Cortex of kidney (tissue), 1 donor: ENCODE results near the gene CXCL17.

ENCODE experiments used
- DNase-seq: peaks from one replicate; lab custom pipeline; 2025; lab: John Stamatoyannopoulos, UW

CXCL17 gene

DNA sequence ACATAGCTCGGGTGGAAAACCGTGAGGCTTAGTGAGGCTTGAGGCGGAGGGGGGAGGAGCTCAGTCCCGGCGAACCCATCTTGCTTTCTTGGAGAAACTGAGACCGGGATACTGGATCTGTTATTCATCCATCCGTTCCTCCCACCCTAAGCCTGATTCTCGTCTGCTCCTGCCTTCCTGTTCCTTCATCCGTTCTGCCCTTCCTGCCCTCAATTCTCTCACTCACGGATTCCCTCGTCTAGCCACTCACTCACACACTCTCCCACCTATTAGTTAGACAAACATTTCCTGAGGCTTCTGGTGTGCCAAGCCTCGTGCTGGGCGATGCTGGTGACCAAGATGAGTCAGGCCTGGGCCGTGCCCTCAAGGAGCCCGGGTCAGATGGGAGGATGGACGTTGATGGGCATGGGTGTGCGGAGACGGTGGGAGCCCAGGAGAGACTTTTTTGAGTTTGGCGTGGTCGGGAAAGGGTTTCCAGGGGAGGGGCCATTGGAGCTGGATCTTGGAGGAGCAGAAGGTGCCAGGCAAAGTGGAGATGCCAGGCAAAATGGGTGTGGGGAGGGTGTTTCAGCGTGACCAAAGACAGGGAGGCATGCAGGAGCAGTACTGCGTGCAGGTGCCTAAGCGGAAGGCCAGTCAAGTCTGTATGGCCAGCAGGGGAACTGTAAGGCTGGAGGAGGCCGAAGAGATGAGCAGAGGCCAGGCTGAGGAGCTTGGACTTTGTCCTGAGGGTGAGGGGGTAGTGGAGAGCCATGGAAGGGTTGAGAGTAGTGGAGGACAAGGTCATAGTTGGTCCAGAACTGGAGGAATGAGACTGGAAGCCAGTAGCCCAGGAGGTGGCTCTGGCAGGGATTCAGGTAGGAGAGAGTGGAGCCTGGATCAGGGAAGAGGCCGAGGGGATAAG lies 45.2 kb downstream of the CXCL17 start:
- DNase-seq = no peak

DNA sequence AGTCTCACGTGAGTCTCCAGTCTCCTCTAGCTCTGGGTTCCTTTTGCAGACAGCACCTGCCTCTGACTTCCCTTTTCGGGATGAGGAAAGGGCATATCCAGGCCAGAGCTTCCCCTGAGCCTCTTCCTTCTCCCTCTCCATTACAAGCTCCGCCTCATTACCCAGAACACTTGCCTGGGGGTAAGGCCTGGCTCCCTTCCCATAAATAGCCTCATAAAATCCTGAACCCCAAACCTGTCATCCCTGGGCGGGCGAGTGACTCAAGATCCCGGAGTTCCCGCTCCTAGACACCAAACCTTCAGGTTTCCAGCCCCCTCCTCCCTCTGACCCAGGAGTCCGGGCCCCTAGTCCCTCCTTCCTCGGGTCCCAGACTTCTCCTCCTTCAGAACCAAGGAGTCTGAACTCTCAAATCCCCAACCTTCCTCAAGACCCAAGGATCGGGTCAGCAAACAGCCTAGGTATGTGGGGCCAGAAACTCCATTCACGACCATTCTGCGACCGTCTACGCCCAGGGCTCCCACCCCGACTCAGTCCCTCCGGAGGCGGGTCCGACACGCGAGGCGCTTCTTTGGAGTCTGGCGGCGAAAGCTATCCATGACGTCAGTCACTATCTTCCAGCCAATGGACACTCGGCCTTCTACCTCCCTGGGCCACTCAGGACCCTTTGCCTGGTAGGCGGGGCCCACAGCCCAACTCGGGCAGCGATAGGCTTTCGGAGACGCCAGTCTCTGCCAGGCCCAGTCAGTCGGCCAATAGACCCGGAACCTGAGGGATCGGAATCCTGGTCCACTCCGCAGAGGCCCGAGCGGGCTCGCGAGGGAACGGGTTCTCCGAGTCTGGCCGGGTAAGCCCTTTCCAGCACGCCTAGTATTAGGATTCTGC lies 46.1 kb downstream of the CXCL17 start:
- peak; percentile 29 for DNase-seq

DNA sequence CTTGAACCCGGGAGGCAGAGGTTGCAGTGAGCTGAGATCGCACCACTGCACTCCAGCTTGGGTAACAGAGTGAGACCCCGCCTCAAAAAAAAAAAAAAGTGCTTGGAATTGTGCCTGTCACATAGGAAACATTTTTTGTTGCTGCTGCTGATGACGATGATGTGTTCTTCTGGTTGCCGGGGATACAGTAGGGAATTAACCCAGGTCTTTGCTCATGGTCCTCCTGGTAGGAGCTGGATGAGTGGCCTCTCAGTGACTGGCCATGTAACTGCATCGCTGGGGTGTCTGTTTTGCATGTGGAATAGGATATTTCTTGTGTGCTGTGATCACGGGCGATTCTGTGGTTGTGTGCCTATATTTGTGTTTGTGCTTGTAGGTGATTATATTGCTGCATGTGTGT lies 48.0 kb downstream of the CXCL17 start:
- DNase-seq = no peak

DNA sequence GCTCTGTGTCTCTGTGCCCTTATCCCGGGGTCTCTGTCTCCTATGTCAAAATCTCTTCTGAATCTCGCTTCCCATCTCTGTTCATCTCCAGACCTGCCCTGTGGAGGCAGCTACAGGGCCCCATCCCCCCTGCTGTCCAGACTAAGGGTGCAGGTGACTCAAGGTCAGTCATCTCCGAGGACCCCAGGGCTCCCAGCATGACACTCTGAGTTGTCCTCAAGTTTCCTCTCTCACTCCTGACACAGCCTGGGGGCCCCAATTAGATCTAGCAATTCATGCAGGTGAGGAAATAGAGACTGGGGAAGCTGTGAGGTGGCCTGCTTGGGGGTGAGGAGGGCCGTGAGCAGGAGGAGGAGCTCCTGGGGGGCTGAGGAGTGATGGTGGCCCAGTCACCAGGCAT lies 50.6 kb downstream of the CXCL17 start:
- DNase-seq = no peak

DNA sequence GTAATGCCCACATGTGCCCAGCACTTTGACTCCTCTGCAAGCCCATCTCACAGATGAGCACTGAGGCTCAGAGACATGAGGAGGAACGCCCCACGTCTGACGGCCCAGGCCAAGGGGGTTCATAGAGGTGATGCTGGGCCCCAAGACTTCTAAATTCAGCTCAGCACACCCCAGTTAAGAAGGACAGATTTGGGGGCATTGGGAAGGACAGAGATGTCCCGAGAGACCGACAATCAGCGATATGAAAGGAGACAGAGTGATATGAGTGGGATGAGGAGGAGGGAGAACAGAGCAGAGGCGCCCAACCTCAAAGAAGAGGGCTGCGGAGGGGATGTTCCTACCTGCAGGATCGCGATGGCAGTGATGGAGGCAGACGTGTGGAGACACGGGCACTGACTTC lies 52.8 kb downstream of the CXCL17 start, which contains the start of gene CNFN:
Gene CNFN, minus strand, starts transcription at position 399 of the 400 bp plus-strand sequence. CDS start 1,260 bp downstream, outside the sequence.
- no peak for DNase-seq

DNA sequence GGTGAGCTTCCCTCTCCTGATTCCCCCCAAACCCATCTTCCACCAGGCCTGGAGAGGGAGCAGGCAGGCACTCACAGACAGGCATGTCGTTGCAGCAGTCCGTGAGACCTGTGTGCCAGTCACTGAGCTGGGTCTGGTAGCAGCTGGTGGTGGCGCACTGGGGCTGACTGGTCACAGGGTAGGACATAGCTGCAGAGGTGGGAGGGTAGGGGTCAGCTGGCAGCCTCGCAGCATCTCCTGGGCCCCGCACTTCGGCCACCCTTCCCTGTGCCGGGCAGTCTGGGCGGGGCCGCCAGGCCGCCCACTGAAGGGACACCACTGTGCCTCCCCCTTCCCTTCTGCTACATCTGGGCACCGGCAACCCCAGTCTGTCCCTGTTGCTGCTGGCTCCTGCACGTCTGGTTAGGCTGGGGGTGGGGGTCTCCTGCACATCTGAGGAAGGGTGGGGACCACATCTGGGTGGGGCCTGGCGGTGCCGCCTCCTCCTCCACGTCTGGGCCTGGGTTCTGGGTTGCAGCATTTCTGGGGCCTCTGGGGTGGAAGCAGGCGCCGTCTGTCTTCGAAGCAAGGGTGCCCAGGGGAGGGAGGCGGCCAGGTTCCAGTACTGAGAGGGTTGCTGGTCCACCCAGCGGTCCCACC lies 53.8 kb downstream of the CXCL17 start:
- DNase-seq = no peak

DNA sequence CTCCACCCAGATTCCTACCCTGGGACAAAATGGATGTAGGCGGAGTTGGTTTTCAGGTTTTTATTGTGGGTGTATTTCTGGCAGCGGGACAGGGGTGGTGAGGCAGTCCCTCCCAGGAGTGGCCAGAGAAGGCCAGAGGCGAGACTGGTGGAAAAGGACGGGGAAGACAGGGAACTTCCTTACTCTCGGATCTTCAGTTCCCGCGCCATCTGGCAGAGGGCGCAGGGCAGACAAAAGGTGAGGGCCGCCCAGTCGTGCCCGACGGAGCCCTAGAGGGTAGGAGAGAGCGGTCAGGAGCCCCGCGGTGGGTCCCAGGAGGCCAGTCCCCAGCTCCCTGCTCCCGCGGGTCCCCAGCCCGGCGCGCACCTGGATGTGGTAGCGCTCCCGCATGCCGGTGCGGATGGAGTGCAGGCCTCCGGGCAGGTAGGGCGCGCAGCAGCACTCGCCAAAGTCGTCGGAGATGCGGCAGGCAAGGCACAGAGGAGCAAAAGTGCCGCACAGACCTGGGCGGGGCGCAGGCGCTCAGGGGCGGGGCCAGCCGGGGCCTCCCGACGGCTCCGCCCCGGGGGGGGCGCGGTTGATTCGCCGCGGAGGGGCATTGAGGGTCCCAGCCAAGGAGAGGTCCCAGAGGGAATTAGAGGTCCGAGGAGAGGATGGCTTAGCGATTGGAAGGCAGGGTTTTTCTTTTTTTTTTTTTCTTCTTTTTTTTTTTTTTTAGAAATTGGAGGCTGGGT lies 55.6 kb downstream of the CXCL17 start:
- no peak for DNase-seq

DNA sequence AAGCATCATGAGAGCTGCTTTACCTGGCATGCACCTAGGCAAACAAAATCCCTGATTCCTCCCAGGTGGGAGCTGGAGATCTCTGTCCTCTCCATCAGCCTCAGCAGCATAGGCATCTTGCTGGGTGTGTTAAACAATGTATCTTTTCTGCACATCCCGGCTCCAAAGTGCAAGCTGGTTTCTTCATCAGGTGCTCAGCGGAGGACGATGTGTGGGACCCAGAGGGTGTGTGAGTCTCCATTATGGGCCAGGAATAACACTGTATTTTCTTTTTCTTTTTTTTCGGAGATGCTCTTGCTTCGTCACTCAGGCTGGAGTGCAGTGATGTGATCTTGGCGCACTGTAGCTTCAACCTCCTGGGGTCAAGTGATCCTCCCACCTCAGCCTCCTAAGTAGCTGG lies 62.6 kb downstream of the CXCL17 start:
- DNase-seq = no peak
